Measurements from ENCODE around the gene SESN3. TPM values are rescaled to one million over a fixed set of nuclear protein-coding genes. Genes with fewer than 3 reads are reported as not detected.
A peak's percentile ranks its signal among the peaks of the same experiment; 100 is the strongest.

The SESN3 gene
- total RNA-seq, 1 experiment from 2014 or later: 36.8 TPM

DNA sequence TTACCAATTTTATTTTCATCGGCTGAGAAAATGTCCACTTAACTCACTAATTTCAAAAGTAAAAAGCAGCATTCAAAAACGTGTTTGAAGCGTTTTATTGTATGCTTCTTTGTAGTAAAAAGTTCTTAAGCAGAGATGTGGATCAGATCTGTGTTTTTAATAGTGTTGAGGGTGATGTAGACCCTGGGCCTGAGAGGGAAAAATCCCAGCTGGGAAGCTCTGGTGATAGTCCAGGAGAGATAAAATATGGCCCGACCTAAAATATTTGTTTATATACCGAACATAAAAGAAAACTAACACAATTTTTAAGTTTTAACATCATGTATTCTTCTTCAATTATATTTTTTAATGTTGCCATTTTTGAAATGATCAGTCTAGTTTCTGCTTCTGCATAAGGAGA, 35.2 kb downstream of the SESN3 start:
- H3K27me3 ChIP-seq (ENCODE audit: insufficient read depth, low read length): no peaks in the 10 kb centered on the region
- peaks cover 0 to 9% (median 7%) of the 10 kb centered on the region in 3 experiments; a peak in 3 of 7 replicates for H3K36me3 Mint-ChIP-seq (ENCODE audit: insufficient read depth in 1 of 3, low read depth in 3 of 3)
- no peak overlapping the region for H2BK5ac ChIP-seq (ENCODE audit: insufficient read length, low read length)
- no peak overlapping the region for H4K5ac ChIP-seq (ENCODE audit: insufficient read length, low read depth, low read length)
- WGBS (ENCODE audit: extremely low coverage, insufficient read length, low lambda C conversion rate): no CpG with 5 or more reads among the region's 5 CpGs
- H3K18ac ChIP-seq (ENCODE audit: insufficient read length, low read depth, low read length): no peak overlapping the region
- TF ChIP-seq, protein P1, sequence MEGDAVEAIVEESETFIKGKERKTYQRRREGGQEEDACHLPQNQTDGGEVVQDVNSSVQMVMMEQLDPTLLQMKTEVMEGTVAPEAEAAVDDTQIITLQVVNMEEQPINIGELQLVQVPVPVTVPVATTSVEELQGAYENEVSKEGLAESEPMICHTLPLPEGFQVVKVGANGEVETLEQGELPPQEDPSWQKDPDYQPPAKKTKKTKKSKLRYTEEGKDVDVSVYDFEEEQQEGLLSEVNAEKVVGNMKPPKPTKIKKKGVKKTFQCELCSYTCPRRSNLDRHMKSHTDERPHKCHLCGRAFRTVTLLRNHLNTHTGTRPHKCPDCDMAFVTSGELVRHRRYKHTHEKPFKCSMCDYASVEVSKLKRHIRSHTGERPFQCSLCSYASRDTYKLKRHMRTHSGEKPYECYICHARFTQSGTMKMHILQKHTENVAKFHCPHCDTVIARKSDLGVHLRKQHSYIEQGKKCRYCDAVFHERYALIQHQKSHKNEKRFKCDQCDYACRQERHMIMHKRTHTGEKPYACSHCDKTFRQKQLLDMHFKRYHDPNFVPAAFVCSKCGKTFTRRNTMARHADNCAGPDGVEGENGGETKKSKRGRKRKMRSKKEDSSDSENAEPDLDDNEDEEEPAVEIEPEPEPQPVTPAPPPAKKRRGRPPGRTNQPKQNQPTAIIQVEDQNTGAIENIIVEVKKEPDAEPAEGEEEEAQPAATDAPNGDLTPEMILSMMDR (conservative IDR thresholded peaks at IDR 0.05): no peak
- H3K14ac ChIP-seq (ENCODE audit: insufficient read depth, low read length): no peak overlapping the region
- no peak overlapping the region for H4K8ac ChIP-seq (replicated peaks; ENCODE audit: insufficient read length, low read depth, low read length)
- no peak overlapping the region for H3K4me3 Mint-ChIP-seq
- no peak overlapping the region for H3K4ac ChIP-seq (ENCODE audit: low read depth, low read length)
- no peak overlapping the region for H2AFZ ChIP-seq (ENCODE audit: low read length)
- H3K4me1 Mint-ChIP-seq: peaks cover 12 to 22% of the 10 kb centered on the region in 2 experiments
- H2BK12ac ChIP-seq (ENCODE audit: insufficient read length, low read depth, low read length): no peak overlapping the region
- no peaks in the 10 kb centered on the region for H3K23me2 ChIP-seq (ENCODE audit: insufficient read length, low read depth, low read length, poor library complexity, severe bottlenecking)
- no peaks in the 10 kb centered on the region for H3K79me1 ChIP-seq (ENCODE audit: insufficient read depth, low read depth, low read length, poor library complexity, severe bottlenecking)
- H2BK120ac ChIP-seq (ENCODE audit: low read depth, low read length, poor library complexity, severe bottlenecking): no peak overlapping the region
- H3K27me3 Mint-ChIP-seq (ENCODE audit: low read depth): no peaks in the 10 kb centered on the region
- no peaks in the 10 kb centered on the region for H3K4me1 ChIP-seq (ENCODE audit: insufficient read depth, low read length)
- no peak overlapping the region for H3T11ph ChIP-seq (ENCODE audit: low read length)
- no peak overlapping the region for H3K56ac ChIP-seq (ENCODE audit: insufficient read length, low read depth, low read length)
- H3K79me2 ChIP-seq (ENCODE audit: insufficient read depth, low read length): no peaks in the 10 kb centered on the region
- H3K27ac Mint-ChIP-seq: peak overlapping the region in 1 of 3 experiments; percentile 57; a peak in 1 of 7 replicates
- no peak overlapping the region for H3K4me2 ChIP-seq (ENCODE audit: insufficient read depth, insufficient read length, low read length)
- no peak for DNase-seq
- no peak overlapping the region for H2AK5ac ChIP-seq (ENCODE audit: insufficient read length, low read length)
- H3K23ac ChIP-seq (ENCODE audit: insufficient read length, low read depth, low read length): no peak overlapping the region
- no peak overlapping the region for H3K27ac ChIP-seq (ENCODE audit: insufficient read length, low read depth, low read length)
- no peaks in the 10 kb centered on the region for H3K9me3 ChIP-seq (ENCODE audit: control insufficient read depth, low read depth, low read length)
- H4K20me1 ChIP-seq (ENCODE audit: control insufficient read depth, insufficient read depth, insufficient read length): no peaks in the 10 kb centered on the region
- H2BK15ac ChIP-seq (ENCODE audit: low read depth, low read length): no peak overlapping the region
- H3K9me3 Mint-ChIP-seq: no peaks in the 10 kb centered on the region
- no peak overlapping the region for H3K9ac ChIP-seq (ENCODE audit: extremely low read depth, insufficient read length, low read length)
- H4K91ac ChIP-seq (ENCODE audit: insufficient read length, low read depth, low read length): no peak overlapping the region
- no peak overlapping the region for H2BK20ac ChIP-seq (ENCODE audit: low read depth, low read length, poor library complexity, severe bottlenecking)

Data from H9 (cell line).